ENCODE results near the gene VSNL1. TPM values are rescaled to one million over a fixed set of nuclear protein-coding genes. Genes with fewer than 3 reads are reported as not detected.

Gene VSNL1
- total and polyA plus RNA-seq, 2 experiments from 2014 or later = 102 to 112 TPM

DNA sequence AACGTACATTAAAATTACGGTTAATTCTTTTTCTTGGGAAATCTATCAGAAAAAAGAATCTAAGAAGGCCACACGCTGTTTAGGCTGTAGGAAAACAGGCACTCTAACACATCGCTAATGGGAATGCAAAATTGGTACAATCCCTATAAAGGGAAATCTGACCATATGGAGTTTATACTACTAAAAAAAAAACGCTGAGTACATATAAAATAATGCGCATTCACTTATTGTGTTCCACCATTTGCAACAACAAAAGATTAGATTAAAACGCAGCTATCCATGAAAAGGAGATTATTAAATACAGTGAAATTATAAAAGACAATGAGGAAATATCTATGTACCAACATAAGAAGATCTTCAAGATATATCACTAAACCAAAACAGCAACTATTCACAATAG, 150.3 kb downstream of the VSNL1 start (continued):
- TF ChIP-seq, protein P1, sequence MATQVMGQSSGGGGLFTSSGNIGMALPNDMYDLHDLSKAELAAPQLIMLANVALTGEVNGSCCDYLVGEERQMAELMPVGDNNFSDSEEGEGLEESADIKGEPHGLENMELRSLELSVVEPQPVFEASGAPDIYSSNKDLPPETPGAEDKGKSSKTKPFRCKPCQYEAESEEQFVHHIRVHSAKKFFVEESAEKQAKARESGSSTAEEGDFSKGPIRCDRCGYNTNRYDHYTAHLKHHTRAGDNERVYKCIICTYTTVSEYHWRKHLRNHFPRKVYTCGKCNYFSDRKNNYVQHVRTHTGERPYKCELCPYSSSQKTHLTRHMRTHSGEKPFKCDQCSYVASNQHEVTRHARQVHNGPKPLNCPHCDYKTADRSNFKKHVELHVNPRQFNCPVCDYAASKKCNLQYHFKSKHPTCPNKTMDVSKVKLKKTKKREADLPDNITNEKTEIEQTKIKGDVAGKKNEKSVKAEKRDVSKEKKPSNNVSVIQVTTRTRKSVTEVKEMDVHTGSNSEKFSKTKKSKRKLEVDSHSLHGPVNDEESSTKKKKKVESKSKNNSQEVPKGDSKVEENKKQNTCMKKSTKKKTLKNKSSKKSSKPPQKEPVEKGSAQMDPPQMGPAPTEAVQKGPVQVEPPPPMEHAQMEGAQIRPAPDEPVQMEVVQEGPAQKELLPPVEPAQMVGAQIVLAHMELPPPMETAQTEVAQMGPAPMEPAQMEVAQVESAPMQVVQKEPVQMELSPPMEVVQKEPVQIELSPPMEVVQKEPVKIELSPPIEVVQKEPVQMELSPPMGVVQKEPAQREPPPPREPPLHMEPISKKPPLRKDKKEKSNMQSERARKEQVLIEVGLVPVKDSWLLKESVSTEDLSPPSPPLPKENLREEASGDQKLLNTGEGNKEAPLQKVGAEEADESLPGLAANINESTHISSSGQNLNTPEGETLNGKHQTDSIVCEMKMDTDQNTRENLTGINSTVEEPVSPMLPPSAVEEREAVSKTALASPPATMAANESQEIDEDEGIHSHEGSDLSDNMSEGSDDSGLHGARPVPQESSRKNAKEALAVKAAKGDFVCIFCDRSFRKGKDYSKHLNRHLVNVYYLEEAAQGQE (IDR thresholded peaks at IDR 0.05; ENCODE audit: unreplicated experiment) = no peak

Other genes starting within 250 kb of the VSNL1 start
- gene RAD51AP2, start 22.3 kb upstream of the VSNL1 start, total RNA-seq (2014; rRNA removed; shearing (Covaris generic)) = 0.38 TPM in 1 of 2 replicates, not detected in the other
- gene RAD51AP2, start 22.3 kb upstream of the VSNL1 start, polyA plus RNA-seq (2016; fragmentation: Nextera tagmentation; extraction: Ambion mirVana) = 0.16 and 0.23 TPM in 2 replicates
- gene SMC6, start 213.1 kb downstream of the VSNL1 start, total RNA-seq (2014; rRNA removed; shearing (Covaris generic)) = 43.3 and 53.4 TPM in 2 replicates
- gene SMC6, start 213.1 kb downstream of the VSNL1 start, polyA plus RNA-seq (2016; fragmentation: Nextera tagmentation; extraction: Ambion mirVana) = 45.5 and 59.8 TPM in 2 replicates
- gene GEN1, start 213.4 kb downstream of the VSNL1 start, total RNA-seq (2014; rRNA removed; shearing (Covaris generic)) = 25.2 and 43.3 TPM in 2 replicates
- gene GEN1, start 213.4 kb downstream of the VSNL1 start, polyA plus RNA-seq (2016; fragmentation: Nextera tagmentation; extraction: Ambion mirVana) = 9.8 and 14.2 TPM in 2 replicates

Measured in GM23338 (cell line).